NCI-H2029 treated with DMSO at 0.1 percent for 48 hours (cell line): ENCODE data around the gene BCL11B.
"Not testable (repeated sequence)": the region's sequence is repeated elsewhere in the genome, so short reads cannot be mapped to it uniquely, and the experiment has no call there.

Source experiments
- DNase-seq: peaks from one replicate; lab custom pipeline; 2025; lab: John Stamatoyannopoulos, UW

Gene BCL11B

DNA sequence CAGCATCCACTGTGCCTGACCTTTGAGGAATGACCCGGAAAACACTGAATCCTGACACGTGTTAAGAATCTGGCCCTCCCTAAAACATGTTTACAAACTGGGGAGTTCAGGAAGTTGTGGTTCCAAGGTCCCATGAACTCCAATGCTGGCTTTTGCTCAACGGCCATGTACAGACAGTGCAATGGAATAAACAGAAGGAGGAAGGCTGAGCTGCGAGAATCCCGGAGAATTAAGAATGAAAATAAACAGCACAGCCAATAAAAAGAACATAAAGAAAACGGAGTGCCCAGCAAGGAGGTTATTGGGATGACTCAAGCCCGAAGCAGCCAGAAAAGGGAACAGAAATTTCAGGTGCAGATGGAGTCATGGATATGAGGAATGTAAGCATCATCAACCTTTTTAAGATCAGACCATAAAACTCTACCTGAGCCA lies 32.3 kb downstream of the BCL11B start:
- no peak for DNase-seq

DNA sequence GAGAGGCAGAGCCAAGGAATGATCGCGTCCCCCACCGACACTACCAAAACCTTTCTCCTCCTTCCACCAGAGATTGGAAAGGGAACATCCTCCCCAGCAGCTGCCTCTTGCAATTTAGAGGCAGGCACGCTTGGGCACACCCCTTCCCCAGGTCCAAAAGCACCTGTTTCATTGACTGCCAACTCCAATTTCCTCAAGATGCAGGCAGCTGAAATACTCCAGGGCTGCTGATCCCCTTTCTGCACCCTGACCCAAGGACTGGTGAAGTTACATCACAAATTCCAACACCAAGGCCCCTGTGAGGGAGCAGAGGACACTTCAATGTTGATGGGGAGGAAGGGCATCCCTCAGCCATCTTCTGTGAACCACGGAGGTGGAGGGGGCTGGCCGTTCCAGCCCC lies 33.8 kb downstream of the BCL11B start:
- no peak for DNase-seq

DNA sequence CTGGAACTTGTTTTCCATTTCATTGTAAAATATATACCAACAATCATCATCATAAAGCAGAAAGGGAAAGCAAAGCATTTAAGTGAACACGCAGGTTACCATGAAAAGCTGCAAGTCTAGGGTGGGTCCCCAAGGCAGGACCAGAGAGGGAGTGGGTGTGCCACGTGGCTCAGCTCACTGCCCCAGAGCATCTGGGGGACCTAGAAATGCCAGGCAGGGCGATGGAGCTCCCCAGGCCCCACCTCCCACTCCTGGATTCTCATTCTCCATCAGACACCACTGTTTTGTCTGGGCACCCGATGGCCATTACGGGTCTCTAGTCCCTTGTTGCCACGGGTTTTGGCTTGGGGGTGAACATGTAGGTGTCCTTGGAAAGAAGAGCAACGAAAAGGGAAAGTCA lies 34.7 kb downstream of the BCL11B start:
- DNase-seq = no peak

DNA sequence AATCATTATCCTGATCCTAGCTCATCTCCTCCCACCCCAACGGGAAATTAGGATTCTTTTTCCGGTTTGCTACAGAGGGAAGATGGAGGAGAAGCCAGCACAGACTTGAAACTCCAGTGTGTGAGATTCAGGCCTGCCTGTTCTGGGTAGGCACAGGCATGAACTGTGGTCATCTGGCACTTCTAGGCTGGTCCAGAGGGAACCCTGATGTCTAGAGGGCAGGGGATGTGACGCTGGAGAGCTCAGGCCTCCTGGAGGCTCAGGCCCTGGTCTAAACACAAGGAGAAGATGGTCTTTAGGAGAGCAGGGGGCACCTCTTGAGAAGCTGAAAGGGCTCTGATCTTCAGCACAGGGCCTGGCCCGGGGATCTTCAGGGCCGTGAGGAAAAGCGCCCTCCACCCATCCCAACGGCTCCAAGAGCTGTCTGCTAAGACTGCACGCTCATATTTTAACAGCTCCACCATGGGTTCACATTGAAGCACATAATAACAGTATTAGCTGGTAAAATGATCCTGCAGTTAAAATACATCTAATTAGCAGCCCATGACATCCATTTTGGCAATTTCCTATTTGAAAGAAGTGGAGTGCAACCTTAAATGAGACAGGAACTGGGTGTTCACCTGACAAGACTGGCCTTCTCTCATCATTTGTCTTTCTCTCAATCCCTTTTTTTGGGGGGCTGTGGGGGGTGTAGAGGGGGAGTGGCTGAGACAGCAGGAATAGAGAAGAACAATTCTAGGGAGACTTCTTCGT lies 35.4 kb downstream of the BCL11B start:
- DNase-seq = no peak

DNA sequence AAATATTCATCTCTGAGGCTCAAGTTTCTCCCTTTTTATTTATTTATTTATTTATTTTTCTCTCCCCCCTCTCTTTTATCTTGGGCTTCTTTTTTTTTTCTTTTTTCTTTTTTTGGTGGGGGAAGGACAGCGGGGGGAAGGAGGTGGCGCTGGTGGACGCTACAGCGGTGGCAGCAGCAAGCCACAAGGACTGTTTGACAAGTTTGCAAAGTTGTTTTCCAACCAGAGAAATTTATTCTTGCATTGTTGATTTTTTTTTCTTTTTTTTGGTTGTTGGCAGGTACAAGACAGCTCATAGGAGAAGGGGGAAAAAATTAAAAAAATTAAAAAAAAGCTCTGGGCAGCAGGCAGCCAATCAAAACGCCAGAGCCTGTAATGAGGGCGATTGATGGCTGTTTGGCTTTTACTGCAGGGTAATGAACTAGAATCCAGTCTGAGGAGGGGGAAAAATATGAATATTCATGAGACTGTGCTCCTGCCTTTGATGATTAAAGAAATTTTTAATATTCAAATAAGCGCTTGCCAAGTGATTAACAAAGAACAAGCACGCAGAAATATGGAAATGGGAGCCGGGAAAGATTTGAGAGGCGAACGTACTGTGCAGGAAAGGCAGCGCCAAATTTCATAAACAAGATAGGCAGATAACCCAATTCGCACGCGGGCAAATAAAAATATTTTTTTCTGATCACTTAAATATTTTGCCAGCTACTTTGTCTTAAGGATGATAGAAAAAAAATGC lies 36.2 kb downstream of the BCL11B start:
- DNase-seq = no peak

DNA sequence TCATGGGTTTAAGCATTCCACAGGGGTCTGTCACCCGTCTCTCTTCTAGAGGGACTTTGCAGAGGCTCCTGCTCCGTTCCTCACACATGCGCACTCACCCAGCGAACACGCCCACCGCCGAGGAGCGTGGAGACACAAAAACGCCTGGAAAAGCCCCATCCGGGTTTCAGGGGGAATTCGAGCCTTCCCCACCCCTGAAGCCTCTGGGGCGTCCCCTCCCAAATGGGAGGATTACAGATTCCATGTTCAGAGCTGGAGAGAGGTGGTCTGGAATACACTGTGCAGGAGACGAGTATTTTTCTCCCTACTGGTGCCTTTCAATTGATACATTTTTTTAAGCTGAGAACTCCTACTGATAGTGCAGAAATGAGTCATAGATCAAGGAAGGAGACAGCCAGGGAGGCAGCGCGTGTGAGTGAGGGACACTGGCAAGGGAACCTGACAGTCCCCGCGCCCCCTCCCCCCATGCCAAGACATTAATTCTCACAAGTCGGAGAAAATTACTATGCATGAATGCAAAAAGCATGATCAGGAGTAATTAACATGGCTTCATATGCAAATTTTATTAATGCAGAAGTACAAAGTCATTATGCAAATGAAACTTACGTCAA lies 36.9 kb downstream of the BCL11B start:
- DNase-seq = no peak

DNA sequence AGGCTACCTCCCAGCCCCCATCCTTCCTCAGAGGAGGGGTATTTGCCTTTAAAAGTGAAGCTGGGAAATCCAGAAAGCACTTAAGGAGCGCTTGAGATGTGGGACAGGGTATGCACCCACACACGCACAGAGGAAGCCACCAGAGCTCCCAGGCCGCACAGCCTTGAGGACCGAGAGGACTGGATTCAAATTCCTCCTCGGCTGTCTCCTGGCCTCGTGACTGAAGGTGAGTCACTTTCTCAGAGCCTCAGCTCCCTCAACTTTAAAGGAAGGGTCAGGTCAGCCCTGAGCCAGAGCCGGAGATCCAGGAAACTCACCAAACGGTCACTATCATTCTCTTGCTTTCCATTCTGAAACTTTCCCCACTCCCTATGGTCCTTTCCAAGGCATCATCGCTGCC lies 37.6 kb downstream of the BCL11B start:
- DNase-seq = no peak

DNA sequence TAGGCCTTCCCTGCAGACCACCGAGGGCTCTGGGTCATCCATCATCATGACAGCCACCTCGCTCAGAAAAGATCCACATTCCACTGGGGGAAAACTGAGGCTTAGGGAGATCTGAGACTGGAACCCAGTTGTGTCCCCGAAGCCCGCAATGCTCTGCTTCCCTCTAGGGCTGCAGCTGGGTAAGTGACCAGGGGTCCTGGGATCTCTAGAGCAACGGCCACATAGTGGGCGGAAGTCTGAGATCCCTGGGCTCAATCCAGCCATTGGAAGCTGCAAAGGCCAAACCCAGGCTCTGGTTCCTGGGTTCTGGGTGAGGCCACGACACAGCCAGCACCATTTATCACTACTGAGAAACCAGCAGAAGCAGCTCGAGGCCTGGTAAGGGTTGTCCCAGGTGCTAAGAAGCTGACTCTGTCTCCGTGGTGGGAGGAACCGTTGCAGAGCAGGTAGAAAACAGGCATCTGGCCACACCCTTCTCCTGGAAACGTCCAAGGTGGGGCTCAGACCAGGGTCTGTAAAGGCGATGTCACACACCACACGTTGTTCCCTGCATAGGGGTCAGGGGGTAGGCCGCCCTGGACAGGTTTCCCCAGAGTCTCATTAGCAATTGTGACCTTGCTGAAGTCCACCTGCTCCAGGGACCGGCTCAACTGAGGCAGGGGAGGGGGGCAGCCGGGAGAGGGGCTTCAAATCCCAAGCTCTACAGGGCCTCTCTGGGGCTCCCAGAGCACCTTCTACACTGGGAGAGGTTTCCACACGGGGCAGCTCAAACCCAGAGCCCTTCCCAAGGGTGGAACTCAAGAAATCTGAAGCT lies 38.6 kb downstream of the BCL11B start:
- no peak for DNase-seq

DNA sequence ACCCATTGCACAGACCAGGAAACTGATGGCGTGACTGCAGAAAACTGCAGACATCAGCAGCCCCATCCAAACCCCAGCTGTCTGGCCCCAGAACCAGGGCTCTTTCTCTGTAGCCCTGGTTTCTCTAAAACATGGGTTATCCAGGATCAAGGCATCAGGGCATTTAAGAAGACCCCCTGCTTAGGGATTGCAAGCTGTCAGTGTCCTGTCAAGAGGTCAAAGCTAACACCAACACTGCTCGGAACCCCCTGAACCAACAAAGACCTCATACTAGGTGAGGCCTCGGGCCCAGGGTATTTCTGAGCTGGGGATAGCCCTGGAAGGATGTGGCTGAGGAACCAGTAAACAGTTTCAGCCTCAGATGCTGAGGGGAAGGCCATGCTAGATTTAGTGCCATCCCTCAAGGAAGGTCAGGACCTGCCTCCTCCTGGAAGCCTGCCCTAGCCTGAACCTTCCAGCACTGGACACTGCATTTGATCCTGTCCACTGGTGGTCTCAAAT lies 39.2 kb downstream of the BCL11B start:
- DNase-seq = no peak

DNA sequence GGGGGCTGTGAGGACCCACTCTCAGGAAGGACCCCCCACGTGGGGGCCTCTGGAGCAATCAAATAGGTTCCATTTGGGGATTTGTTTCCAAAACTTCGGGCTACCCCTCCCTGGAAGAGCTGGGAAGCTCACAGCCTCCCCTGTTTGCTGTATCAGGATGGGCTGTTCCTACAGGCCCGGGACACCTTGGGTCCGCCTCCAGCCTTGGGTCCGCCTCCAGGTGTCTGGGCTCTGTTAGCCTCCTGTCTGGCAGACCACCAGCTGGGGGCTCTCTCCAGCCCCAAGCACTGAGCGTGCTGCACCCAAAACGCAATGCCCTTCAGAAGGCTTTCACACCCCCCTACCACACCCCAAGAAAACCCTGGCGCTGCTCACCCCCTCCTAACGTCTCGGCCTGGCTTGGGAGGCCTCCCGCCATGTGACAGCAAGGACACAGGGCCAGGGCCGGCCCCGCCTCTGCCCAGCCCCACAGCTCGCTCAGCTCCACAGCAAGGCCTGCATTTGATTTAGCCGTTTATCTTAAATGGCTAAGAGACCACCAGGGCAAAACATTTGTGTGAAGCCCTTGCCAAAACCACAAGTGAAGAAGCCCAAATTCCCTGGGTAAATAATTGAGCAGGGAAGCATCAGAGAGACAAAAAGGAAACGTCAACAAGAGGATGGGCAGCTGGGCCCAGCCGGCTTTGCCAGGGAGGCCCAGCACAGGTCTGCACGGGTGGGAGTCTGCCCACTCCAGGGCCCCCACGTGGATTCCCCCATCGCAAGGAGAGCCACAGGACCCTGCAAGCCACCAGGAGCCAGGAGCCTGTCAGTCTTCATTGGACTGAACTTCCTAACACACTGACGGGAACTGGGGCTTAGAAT lies 39.9 kb downstream of the BCL11B start:
- no peak for DNase-seq

DNA sequence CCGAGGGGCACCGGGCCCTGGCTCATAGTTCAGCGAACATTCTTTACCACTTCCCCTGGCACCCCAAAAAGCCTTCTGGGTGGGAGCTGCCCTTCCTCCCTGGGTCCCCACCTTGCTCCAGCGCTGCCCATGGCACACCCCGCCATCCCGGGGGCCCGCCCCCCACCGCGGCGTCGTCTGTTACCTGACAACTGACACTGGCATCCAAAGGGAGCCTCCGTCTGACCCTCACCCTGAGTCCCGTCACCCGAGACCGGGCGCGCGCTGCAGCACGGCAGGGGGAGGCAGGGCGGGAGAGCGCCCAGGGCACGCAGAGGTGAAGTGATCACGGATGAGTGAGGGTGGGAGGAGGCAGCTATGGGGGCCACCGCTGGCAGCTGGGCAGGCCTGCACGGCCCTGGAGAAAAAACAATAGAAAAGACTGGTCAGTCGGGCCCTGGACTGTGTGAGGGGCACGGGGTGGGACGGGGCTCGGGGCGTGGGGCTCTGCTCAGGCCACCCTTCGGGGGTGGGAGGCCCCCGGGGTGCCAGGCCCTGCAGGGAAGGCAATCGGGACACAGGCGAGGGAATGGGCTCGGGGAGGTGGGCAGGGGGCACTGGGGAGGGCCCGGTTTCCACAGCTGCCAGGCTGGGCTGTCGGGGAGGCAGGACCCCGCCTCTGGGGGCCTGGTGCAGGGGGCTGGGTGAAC lies 40.7 kb downstream of the BCL11B start:
- no peak for DNase-seq

DNA sequence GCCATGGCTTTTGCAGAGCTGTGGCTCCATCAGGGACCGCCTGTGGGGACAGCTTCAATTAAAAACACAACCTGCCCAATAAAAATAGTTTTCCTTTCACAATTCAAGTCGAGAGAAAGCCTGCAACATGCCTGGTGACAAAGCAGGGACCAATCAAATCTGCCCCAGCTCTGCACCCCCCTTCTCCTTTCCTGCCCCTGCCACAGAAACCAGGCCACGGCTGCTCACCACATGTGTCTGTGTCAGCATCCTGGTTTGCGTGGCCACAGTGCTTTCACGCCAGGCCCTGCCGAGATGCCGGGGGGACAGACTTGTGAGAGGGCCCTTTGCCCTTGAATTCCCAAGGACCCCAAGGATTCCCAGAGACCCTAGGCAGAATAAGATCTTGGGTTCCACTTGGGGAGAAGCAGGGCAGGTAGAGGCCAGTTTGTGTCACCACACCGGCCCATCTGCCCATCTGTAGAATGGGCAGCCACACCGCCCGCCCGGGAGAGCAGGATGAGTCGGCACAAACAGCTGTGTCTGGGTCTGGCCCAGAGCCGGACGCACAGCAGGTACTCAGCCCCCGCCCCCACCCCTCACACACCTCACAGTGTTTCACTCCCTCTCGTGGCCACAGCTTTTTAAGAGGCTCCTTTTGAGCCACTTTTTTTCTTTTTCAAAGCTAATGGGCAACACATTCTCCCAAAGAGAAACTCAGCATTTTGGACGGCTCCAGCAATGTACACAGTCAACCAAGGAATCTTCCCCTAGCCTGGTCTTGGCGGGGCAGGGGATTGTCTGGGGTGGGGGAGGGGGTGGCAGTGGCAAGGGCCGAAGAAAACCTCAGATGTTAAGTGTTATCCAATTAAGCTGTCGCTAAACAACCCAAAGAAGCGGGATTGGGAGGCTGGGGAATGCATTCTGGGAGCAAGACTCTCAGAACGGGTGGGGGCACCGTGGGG lies 41.5 kb downstream of the BCL11B start:
- no peak for DNase-seq

DNA sequence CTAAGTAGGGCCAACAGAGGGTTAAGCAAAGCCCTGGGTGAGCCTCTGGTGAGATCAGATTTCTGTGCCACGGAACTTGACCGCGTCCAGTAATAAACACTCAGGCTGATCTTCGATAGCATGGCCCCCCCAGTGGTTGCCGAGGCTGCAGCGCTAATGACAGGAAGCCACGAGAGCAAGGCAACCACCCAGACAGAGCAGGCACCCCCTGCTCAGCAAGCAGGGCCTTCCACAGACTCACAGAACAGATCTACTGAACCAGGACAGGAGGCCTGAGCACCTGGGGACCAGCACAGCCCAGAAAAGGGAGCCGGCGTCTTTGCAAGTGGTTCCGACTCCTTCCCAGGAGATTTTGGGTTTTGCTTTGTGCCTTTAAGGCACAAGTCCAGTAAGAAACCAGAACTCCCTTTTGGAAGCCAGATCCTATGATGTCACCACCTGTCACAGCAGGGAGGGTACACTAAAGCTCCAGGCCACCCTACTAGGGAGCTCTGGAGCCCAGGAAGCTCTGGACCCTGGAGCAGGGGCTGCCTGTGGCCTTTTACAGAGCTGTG lies 42.3 kb downstream of the BCL11B start:
- no peak for DNase-seq

DNA sequence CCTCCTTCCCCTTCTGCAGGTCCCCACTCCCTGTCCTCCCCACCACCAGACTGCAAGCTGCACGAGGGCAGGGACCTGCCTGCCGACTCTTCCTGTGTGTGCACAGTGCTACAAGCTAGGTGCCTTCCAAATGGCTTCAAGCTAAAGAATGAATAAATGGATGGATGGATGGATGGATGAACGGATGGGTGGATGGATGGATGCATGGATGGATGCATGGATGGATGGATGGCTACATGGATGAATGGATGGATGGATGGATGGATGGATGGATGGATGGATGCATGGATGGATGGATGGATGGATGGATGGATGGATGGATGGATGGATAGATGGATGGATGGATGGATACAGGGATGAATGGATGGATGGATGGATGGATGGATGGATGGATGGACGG lies 43.2 kb downstream of the BCL11B start:
- not testable (repeated sequence) for DNase-seq

DNA sequence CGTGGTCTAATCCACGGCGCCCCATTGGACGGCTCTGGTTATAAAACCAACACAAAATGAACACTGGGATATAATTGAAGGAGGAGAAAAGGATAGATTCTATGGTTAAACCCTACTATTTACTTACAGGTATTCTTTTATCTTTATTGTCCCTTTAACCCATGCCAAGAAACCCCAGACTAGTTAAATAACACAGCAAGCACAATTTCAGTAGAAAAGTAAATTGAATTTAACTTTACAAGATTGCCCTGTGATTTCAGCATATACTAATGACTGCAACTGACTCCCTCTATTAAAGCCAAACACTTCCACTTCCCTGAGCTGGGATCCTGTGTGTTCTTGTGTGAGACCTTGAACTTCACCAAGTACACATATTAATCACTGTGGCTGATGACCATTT lies 45.3 kb downstream of the BCL11B start:
- no peak for DNase-seq

DNA sequence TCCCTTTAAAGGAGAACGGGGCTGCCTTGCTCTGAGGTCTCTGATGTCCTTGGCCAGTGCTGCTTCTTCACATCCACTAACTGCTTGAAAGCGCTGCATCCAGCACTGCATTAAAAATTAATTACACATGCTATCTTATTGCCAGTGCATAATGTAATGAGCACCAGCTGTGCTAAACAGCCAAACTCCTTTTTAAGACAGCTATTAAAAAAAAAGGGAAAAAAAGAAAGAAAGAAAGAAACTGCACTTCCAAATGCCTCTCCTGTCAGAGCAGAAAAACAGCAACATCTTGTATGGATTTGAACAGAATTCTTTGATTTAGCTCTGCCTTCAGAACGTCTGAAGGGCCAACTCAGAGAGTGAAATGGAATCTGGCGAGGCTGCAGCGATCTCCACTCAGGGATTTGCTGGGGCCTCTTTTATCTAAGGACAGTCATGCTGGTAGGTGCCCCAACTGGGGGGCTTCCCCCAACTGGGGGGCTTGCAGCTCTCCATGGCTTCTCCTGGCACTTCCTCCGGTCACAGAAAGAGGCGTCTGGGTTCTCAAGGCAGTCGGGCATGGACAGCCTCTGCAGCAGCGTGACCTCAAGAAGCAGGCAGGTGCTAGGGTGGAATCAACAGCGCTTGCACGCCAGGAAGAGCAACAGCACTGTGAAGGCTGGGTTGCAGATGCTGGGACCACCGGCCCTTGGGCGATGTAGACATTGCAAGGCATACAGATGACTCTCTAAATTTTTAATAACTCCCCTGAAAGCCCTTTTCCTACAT lies 46.4 kb downstream of the BCL11B start:
- DNase-seq = no peak

DNA sequence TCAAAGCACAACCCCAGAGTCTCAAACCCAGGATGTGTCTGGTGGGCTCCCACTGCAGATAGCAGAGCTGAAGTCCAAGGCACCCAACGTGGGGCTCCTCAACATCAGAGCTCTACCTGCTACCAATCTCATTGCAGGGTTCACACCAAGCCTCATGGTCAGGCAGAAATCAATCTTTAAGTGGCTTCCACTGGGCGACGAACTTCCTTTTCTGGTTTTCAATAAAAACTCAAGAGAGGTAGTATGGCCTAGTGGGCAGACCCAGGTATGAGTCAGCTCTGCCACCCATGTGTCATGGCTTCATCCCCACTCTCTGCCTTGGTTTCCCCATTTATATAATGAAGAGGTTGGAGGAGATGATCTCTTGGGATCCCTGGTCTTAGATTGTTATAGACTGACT lies 47.0 kb downstream of the BCL11B start:
- DNase-seq = no peak
